GM12872 (cell line): ENCODE results near the gene GAK.

ENCODE experiments used
- TF ChIP-seq, protein P1 (sequence below): IDR thresholded peaks from 3 replicates; pipeline ENCODE4 v1.5.1; 2011; ENCODE audit warnings: low read depth, mild to moderate bottlenecking, low read length, moderate library complexity; ENCODE audit not compliant: insufficient read depth

The GAK gene

DNA sequence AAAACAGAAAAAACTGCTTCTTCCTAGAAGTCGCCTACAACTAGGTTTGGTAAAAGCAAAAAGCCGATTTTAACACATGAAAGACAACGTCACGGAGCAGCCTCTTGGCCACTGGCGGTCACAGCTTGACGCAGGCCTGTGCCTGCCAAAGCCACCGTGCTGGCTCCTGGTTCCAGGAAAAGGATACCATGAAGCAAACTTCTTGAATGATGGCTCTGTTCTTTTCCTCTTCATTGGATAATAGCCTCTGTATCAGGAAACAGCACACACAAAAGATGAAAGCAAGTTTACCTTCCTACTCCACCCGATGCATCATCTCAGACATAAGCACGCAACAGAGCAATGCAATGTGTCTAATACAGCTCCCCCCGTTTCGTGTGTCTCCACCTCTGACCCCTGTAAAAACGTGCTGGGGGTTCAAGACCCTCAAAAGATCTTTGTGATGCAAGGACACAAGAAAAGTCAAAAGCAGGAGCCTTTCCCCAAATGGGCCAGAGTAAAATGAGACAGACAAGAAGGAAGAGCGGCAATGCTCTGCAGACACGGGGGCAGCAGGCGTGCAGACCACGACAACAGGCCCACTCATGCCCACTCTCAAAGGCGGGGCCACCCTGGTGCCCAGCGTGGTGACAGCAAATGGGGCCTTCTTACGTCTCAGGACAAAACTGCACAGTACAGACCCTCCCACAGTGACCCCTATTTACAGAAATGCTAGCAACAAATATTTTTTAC lies 19.4 kb downstream of the GAK start:
- TF ChIP-seq, protein P1, sequence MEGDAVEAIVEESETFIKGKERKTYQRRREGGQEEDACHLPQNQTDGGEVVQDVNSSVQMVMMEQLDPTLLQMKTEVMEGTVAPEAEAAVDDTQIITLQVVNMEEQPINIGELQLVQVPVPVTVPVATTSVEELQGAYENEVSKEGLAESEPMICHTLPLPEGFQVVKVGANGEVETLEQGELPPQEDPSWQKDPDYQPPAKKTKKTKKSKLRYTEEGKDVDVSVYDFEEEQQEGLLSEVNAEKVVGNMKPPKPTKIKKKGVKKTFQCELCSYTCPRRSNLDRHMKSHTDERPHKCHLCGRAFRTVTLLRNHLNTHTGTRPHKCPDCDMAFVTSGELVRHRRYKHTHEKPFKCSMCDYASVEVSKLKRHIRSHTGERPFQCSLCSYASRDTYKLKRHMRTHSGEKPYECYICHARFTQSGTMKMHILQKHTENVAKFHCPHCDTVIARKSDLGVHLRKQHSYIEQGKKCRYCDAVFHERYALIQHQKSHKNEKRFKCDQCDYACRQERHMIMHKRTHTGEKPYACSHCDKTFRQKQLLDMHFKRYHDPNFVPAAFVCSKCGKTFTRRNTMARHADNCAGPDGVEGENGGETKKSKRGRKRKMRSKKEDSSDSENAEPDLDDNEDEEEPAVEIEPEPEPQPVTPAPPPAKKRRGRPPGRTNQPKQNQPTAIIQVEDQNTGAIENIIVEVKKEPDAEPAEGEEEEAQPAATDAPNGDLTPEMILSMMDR: no peak

DNA sequence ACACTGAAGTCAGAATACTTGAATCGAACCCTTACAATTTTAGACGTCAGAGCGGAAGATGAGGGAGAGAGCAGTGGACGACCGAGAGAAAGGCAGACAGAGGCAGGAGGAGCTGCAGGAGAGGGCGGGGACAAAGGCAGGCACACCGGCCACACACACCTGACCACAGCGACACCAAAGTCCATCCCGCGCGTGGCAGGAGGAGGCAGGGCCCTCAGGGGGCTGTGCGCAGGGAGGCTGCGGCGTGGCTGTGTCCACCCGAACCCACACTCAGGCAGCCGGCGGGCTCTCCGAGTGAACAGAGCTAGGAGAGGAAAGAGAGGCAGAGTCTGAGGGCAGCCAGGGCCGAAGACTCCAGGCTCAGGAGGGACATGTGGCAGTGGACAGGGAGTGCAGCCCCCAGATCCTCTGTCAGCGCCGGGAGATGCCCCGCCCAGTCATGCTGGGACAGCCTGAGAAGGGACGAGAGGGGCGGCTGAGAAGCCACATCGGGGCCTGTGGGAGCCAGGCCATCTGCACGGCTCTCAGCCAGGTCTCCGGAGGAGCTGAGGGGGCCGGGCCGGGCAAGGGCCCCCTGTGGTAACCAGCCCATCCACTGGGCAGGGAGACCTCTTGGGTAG lies 20.1 kb downstream of the GAK start:
- TF ChIP-seq, protein P1: no peak

DNA sequence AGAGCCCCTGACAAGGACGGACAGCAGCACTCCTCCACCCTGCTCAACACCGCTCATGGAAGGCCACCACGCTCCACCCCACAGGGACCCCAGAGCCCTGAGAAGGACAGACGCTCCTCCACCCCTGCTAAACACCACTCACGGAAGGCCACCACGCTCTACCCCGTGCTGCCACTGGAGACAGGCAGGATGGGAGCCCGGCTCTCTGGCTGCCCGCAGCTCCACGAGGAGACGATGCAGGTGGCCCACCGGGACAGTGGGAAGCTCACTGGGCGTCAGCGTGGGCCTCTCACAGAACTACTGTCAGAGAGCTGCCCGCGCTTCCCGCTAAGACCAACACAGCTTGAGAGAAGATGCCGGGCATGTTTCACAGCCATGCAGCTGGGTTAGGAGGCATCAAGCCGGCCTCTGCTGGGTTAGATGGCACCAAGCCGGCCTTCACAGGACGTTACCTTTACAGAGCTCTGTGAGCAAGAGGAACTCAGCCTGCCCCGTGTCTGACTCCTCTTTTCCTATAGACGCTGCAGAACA lies 20.8 kb downstream of the GAK start:
- TF ChIP-seq, protein P1: no peak

DNA sequence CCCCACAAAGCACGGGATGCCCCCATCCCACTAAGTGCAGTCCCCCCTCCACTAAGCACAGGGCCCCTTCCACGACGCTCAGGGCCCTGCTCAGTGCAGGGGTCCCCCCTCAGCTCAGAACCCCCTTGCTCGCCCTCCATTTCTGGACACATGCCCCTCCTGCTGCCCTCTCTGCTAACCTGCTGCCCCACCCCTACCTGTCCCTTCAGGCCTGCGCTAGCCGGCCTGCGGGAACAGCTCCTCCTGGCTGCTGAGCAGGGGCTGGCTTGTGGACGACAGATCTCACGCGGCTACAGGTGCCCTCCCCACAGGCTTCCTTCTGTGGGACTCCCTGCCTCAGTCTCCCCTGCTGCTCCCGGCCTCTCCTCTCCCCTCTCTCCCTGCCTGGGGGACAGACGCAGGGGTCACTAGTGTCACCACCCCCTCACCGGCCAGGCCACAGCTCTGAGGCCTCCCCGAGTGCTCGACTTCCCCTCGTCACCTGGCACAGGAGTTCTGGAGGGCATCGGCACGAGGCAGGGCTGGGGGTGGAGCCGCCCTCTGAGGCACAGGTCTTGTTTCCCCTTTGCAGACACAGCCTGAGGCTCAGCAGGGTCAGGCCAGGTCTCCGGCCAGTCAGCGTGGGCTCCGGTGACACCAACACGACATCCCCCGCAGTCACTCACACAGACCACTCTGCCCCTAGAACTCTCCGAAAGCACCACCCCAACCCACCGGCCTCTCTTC lies 21.6 kb downstream of the GAK start:
- TF ChIP-seq, protein P1: no peak

DNA sequence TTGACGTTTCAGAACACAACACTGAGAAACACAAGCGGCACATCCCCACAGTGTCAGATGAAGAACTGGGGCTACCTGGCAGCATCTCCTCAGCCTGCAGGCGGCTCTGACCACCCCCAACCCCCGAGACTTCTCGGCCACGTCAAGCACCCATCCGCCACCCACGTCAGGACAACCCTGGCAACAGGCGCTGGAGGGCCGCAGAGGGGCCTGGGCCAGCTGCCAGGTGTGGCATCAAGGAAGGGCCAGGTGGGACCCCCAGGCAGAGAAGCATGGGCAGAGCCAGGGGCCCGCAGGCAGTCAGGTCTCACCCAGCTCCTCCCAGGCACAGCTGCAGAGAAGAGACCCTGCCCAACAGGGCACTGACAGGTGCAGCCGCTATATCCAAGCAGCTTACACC lies 22.3 kb downstream of the GAK start:
- TF ChIP-seq, protein P1: no peak

DNA sequence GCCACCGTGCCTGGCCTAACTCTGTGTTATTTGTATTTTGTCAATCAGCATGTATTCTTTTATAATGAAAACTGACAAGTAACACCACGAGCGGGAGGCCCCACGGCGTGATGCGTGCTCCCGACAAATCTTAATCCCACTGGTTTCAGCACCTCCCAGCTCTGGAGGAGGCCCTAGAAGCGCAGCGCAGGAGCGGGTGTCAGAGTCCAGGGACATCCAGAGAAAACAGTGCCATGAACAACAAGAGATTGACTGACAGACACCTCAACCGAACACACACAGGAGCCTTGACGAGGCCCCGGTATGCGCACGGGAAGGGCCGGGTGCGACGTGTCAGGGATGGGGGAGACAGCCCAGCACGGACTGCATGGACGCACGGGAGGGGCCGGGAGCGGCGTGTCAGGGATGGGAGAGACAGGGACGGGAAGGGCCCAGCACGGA lies 23.0 kb downstream of the GAK start:
- TF ChIP-seq, protein P1: no peak
